KG1 (cell line): ENCODE data around the gene YJU2.
"Not testable (repeated sequence)": the region's sequence is repeated elsewhere in the genome, so short reads cannot be mapped to it uniquely, and the experiment has no call there.

Experiments
- DNase-seq: peaks from one replicate; lab custom pipeline; 2025; lab: John Stamatoyannopoulos, UW

YJU2 gene

DNA sequence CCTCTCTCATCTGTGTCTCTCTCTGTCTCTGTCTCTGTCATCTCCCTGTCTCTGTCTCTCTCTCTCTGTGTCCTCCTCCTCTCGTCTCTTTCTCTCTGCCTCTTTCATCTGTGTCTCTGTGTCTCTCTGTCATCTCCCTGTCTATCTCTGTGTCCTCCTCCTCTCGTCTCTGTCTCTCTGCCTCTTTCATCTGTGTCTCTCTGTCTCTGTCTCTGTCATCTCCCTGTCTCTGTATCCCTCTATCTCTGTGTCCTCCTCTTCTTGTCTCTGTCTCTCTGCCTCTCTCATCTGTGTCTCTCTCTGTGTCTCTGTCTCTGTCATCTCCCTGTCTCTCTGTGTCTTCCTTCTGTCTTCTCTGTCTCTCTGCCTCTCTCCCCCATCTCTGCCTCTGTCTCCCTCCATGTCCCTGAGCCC lies 18.1 kb upstream of the YJU2 start:
- DNase-seq = no peak

DNA sequence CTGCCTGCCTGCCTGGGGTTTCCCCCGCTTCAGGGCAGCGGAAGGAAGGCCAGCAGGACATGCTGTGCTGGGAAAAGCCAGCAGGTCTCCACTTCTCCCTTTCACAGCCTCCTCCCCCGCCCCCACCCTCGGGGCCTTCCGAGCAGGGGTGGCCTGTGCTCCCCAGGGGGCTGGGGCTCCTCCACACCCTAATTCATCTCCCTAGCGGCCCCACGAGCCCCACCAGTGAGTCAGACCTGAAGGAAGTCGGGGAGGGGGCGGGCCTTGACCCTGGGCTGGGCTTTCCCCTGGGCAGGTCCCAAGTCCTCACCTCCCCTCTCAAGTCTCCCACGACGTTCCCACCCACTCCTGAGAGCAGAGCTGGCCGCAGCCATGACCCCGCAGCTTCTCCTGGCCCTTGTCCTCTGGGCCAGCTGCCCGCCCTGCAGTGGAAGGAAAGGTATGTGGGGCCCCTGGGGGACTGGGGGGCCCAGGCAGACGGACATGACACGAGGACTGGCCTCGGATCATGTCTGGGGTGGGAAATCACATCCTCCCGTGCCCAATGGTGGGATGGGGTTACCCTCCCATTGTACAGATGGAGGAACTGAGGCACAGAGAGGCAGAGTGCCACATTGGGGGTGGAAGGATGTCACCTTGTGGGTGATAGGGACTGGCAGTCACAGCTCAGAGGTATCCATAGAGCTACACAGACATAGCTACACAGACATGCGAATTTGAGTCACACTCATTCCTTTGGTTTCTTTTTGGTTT lies 17.5 kb upstream of the YJU2 start, which contains the start of gene EBI3:
EBI3 (plus strand) TSS at position 345 of the 753 bp plus-strand sequence; CDS start at position 373, 28 bp downstream.
- no peak for DNase-seq

- DNase-seq = not testable (repeated sequence)
Measured at GRCh38 chr19:4230237-4230636, 16.6 kb upstream of the YJU2 start.

DNA sequence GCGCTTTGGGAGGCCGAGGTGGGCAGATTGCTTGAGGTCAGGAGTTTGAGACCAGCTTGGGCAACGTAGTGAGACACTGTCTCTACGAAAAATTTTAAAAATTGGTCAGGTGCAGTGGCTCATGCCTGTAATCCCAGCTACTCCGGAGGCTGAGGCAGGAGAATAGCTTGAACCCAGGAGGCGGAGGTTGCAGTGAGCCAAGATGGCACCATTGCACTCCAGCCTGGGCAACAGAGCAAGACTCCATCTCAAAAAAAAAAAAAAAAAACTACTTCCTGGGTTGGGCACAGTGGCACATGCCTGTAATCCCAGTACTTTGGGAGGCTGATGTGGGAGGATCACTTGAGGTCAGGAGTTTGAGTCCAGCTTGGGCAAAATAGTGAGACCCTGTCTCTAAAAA lies 15.4 kb upstream of the YJU2 start:
- not testable (repeated sequence) for DNase-seq

GRCh38 chr19:4232139-4232538 lies 14.7 kb upstream of the YJU2 start:
- DNase-seq = not testable (repeated sequence)

DNA sequence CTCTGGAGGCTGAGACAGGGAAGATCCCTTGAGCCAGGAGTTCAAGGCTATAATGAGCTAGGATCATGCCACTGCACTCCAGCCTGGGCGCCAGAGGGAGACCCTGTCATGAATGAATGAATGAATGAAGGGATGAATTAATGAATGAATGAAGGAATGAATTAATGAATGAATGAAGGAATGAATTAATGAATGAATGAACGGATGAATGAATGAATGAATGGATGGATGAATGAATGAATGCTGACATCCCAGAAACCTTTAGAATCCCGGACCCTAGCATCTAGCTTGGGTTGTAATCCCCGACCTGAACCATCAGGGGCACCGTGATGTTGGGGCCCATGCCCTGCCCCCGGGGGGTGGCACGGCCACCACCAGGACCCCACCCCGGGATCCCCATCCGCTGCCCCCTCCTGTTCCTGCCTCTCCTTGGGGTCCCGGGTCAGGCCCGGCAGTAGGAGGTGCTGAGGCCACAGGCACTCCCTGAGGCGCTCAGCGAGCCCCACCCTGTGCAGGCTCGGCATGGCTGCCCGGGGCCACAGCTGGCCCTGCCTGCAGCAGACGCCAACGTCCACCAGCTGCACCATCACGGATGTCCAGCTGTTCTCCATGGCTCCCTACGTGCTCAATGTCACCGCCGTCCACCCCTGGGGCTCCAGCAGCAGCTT lies 14.1 kb upstream of the YJU2 start:
- DNase-seq = no peak

GRCh38 chr19:4233282-4233853 lies 13.5 kb upstream of the YJU2 start:
- DNase-seq = no peak

DNA sequence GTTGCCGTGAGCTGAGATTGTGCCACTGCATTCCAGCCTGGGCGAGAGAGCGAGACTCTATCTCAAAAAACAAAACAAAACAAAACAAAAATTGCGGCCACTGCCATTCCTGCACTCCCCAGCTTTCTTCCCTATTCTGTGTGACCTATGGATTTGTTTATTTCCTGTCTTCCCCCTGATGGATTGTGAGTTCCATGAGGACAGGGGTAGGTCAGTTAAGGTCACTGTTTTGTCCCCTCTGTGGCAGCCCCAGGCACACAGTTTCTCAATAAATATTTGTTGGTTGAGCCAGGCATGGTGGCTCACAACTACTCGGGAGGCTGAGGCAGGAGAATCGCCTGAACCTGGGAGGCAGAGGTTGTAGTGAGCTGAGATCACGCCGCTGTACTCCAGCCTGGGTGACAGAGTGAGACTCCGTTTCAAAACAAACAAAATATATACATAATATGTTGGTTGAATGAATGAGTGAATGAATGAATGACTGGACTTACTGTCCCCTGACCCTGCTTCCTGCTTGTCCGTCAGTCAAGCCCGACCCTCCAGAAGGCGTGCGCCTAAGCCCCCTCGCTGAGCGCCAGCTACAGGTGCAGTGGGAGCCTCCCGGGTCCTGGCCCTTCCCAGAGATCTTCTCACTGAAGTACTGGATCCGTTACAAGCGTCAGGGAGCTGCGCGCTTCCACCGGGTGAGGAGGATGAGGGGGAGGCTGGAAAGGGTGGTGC lies 12.6 kb upstream of the YJU2 start:
- no peak for DNase-seq

GRCh38 chr19:4234862-4235201 lies 12.0 kb upstream of the YJU2 start:
- DNase-seq = no peak

GRCh38 chr19:4237510-4237909 lies 9.4 kb upstream of the YJU2 start:
- not testable (repeated sequence) for DNase-seq

DNA sequence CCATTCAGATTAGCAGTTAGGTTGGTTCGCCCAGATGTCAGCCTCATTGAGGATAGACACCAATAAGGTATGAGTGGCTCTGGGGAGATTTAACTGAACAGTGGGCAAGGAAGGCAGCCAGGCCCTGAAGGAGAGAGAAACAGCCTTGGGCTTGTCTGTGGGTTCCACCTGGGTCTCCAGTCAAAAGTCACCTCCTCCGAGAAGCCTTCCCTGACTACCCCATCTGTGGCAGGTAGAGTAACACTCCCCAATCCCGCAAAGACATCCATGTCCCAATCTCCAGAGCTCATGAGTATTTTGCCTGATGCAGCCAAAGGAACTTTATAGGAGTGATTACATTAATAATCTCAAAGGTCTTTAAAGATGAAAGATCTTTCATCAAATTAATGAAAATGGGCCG lies 8.0 kb upstream of the YJU2 start:
- no peak for DNase-seq

DNA sequence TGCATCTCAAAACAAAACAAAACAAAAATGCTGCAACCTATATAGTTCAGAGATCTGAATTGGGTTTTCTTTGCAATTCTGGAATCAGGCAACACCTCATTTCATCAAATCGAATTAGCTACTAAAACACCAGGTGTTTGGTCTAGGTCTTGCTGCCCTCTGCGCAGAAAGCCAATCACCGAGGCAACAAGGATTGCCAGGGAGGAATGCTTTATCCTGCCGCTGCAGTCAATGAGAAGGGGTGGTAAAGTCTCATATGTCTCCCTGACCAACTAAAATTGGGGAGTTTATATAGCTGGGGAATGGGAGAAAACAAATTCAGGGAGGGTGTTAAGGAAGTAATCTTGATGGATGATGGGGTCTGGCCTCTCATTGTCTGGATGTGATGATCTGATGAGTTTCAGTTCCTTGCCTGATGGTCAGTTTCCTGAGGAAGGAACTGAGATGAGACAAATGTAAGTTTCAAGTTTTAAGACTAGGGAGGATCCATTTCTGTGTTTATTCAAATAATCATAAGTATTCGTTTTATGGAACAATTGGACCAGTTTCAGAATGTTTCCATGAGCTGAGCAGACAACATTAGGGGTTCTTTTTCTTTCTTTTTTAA lies 5.0 kb upstream of the YJU2 start:
- DNase-seq = no peak

DNA sequence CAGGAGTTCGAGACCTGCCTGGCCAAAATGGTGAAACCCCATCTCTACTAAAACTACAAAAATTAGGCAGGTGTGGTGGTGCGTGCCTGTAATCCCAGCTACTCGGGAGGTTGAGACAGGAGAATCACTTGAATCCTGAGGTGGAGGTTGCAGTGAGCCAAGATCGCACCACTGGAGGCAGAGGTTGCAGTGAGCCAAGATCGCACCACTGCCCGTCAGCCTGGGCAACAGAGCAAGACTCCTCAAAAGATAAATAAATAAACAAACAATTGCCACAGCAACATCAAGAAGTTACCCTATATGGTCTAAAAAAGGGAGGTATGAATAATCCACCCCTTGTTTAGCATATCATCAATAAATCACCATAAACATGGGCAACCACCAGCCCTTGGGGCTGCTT lies 942 bp upstream of the YJU2 start:
- not testable (repeated sequence) for DNase-seq

DNA sequence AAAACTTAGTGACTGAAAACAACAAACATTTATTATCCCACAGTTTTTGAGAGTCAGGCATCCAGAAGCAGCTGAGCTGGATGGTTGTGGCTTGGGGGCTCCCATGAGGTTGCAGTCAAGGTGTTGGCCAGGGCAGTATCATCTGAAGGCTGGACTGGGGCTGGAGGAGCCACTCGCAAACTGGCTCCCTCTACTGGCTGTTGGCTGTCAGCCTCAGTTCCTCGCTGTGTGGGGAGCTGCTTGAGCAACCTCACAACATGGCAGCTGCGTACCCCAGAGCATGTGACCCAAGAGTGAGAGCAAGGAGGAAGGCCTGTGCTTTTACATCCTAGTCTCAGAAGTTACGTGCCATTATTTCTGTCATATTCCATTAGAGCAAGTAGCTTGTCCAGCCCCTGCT lies 9.7 kb downstream of the YJU2 start:
- no peak for DNase-seq

DNA sequence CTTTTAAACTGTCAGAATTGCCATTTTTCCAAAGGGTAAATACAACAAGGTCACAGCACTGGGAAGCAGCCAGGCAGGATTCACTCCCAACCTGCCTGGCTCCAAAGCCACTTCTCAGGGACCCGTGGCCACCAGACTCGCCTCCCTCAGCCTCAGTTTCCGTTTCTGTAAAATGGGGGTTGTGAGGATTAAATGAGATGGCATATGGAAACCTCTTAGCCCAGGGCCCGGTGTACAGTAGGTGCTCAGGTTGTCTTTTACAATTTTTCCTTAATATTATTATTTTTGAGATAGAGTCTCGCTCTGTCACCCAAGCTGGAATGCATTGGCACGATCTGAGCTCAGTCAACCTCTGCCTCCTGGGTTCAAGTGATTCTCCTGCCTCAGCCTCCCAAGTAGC lies 10.1 kb downstream of the YJU2 start:
- no peak for DNase-seq

GRCh38 chr19:4258181-4258580 lies 11.3 kb downstream of the YJU2 start:
- DNase-seq = no peak

- no peak for DNase-seq
Measured at GRCh38 chr19:4260613-4261191, 13.8 kb downstream of the YJU2 start.

- no peak for DNase-seq
Measured at GRCh38 chr19:4264812-4265211, 17.9 kb downstream of the YJU2 start.

- DNase-seq = no peak
Measured at GRCh38 chr19:4266253-4267000, 19.5 kb downstream of the YJU2 start.

DNA sequence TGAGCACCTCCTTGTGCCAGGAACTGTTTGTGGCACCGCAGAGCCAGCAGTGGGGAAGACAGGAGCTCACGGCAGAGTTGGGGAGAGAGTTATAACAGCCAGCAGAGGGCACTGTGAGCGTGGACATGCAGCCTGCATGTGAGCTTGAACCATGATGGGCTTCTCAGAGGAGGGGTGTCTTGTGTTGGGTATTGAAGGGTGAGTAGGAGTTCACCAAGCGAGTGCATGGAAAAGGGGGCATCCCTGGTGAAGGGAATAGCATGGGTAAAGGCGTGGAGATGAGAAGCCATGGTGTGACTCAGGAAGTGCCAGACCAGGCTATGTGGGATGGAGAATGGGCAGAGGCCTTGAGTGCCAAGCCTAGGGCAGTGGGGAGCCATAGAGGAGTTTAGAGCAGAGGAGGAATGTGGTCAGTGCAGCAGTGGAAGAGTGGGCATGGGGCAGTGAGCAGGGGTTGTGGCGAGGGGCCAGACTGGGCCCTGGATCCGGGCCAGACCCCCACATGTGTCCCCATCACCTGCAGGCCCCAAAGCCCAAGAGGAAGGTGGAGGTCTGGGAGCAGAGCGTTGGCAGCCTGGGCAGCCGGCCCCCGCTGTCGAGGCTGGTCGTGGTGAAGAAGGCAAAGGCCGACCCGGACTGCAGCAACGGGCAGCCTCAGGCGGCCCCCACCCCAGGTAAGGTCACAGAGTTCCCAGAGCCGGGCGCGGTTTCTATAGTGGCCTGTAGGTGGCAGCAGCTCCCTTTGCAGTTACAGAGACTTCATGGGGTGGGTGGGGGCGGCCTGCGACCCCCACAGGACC lies 20.4 kb downstream of the YJU2 start:
- DNase-seq = no peak
